HG02884 (cell line): ENCODE data around the gene BIK.

Experiments
- ATAC-seq: cut with Tn5 transposase; IDR thresholded peaks from one replicate; pipeline ENCODE4 v1.9.1; 2021; ENCODE audit warnings: mild to moderate bottlenecking, moderate library complexity; ENCODE audit not compliant: unreplicated experiment

The BIK gene

GRCh38 chr22:43158778-43159483, 48.4 kb downstream of the BIK start:
- ATAC-seq, result no peak

GRCh38 chr22:43159484-43160178, 49.1 kb downstream of the BIK start:
- ATAC-seq, result no peak

GRCh38 chr22:43160497-43161126, 50.1 kb downstream of the BIK start:
- ATAC-seq, result no peak

GRCh38 chr22:43162412-43163150, 52.0 kb downstream of the BIK start:
- ATAC-seq, result no peak

- ATAC-seq, result no peak
These were observed 52.8 kb downstream of the BIK start for GRCh38 chr22:43163241-43163795.

- ATAC-seq, result no peak
These were observed 54.1 kb downstream of the BIK start for GRCh38 chr22:43164636-43165035.

- no peak for ATAC-seq
These were observed 55.8 kb downstream of the BIK start for GRCh38 chr22:43166132-43166930.

GRCh38 chr22:43167001-43167589, 56.5 kb downstream of the BIK start:
- no peak for ATAC-seq

- ATAC-seq, result no peak
These were observed 58.1 kb downstream of the BIK start for GRCh38 chr22:43168471-43169309.

GRCh38 chr22:43169310-43170130, 59.0 kb downstream of the BIK start:
- ATAC-seq, result no peak

- ATAC-seq, result no peak
These were observed 59.6 kb downstream of the BIK start for GRCh38 chr22:43170131-43170480.

GRCh38 chr22:43171019-43171491, 60.5 kb downstream of the BIK start:
- no peak for ATAC-seq

- ATAC-seq, result no peak
These were observed 61.1 kb downstream of the BIK start for GRCh38 chr22:43171607-43172006.

GRCh38 chr22:43172191-43172590, 61.6 kb downstream of the BIK start:
- ATAC-seq, result no peak

- ATAC-seq, result no peak
These were observed 63.0 kb downstream of the BIK start for GRCh38 chr22:43173566-43173965.

GRCh38 chr22:43173976-43174720, 63.6 kb downstream of the BIK start:
- no peak for ATAC-seq

GRCh38 chr22:43174941-43175531, 64.5 kb downstream of the BIK start:
- no peak for ATAC-seq
